OCI-LY7 (cell line): ENCODE measurements around the gene UFD1. TPM values are rescaled to one million over a fixed set of nuclear protein-coding genes. Genes with fewer than 3 reads are reported as not detected.

ENCODE experiments used
- BruUV-seq: library from RNA; stranded (reverse); fragments of 400-500 nt; replicated peaks from 2 replicates; lab custom pipeline; 2021; lab: Mats Ljungman, UMichigan
- CTCF ChIA-PET: fragments of 300-600 bp; sonication (Branson Sonifier 250); formaldehyde crosslinking; loops from one replicate; lab custom pipeline; 2022; ENCODE audit warnings: antibody characterized with exemption; ENCODE audit not compliant: unreplicated experiment; lab: Charles Lee
- POLR2A ChIA-PET: fragments of 300-600 bp; sonication (Branson Sonifier 250); formaldehyde crosslinking; loops from one replicate; lab custom pipeline; 2022; ENCODE audit warnings: antibody characterized with exemption; lab: Charles Lee
- DNase-seq: peaks from one replicate; pipeline ENCODE4 v3.0.0-alpha.2; 2015; ENCODE audit warnings: low spot score
- H2AFZ ChIP-seq: fragments of 200-600 bp; sonication (generic), shearing (Covaris generic); 2 replicates; pipeline ENCODE4 v1.6.1; 2014; ENCODE audit warnings: mild to moderate bottlenecking, antibody characterized with exemption, low read length, moderate library complexity
- H3K27ac ChIP-seq: fragments of 200-600 bp; sonication (generic); 2 replicates; pipeline ENCODE4 v1.5.1; 2014; ENCODE audit warnings: mixed run types, low read depth, mild to moderate bottlenecking, moderate library complexity, low read length, inconsistent platforms; ENCODE audit not compliant: poor library complexity, severe bottlenecking
- H3K36me3 ChIP-seq: fragments of 200-600 bp; sonication (generic); 2 replicates; pipeline ENCODE4 v1.6.1; 2014; ENCODE audit warnings: mild to moderate bottlenecking, antibody characterized with exemption, low read length, moderate library complexity, mixed read lengths; ENCODE audit not compliant: insufficient read depth
- H3K4me1 ChIP-seq: fragments of 200-600 bp; sonication (generic); 2 replicates; pipeline ENCODE4 v1.5.1; 2014; ENCODE audit warnings: mild to moderate bottlenecking, low read length; ENCODE audit not compliant: insufficient read depth, poor library complexity, severe bottlenecking
- H3K4me2 ChIP-seq: fragments of 200-600 bp; sonication (generic); 2 replicates; pipeline ENCODE4 v1.6.1; 2014; ENCODE audit warnings: mild to moderate bottlenecking, low read length
- H3K4me3 ChIP-seq: fragments of 200-600 bp; sonication (generic); 2 replicates; pipeline ENCODE4 v1.5.1; 2014; ENCODE audit warnings: mild to moderate bottlenecking, low read depth, low read length; ENCODE audit not compliant: poor library complexity, severe bottlenecking
- H3K79me2 ChIP-seq: fragments of 200-600 bp; sonication (generic); 2 replicates; pipeline ENCODE4 v1.6.1; 2016; ENCODE audit warnings: low read depth, mild to moderate bottlenecking, low read length, moderate library complexity, mixed read lengths; ENCODE audit not compliant: insufficient read depth
- H3K9me2 ChIP-seq: fragments of 200-600 bp; sonication (generic); 2 replicates; pipeline ENCODE4 v1.6.1; 2016; ENCODE audit warnings: mild to moderate bottlenecking, low read length, mixed read lengths; ENCODE audit not compliant: insufficient read depth
- H3K9me3 ChIP-seq: fragments of 200-600 bp; sonication (generic); 2 replicates; pipeline ENCODE4 v1.6.1; 2014; ENCODE audit warnings: mild to moderate bottlenecking, mixed run types, low read length, mixed read lengths
- H4K20me1 ChIP-seq: fragments of 200-600 bp; sonication (generic); 2 replicates; pipeline ENCODE4 v1.6.1; 2014; ENCODE audit warnings: mild to moderate bottlenecking, antibody characterized with exemption, low read length, moderate library complexity, mixed read lengths; ENCODE audit not compliant: insufficient read depth
- EZH2phosphoT487 ChIP-seq: fragments of 200-600 bp; sonication (generic); IDR thresholded peaks from 2 replicates; pipeline ENCODE4 v1.6.1; 2018; ENCODE audit warnings: low read depth, borderline replicate concordance, mild to moderate bottlenecking, mixed run types, antibody characterized with exemption, low read length, moderate library complexity, mixed read lengths
- intact Hi-C: fragments of 100-400 bp; cut with micrococcal nuclease; formaldehyde crosslinking; loops from one replicate; pipeline ENCODE4 v1.10.0; 2022; ENCODE audit not compliant: unreplicated experiment
- total RNA-seq, 2 experiments: library from RNA; depleted of rRNA in 1 of 2; stranded (reverse); fragments of >200 nt in 1 of 2; shearing (Covaris generic) in 1 of 2; gene quantifications; 2 replicates each; pipeline ENCODE4 v1.2.3, GENCODE V29; 2014 to 2022
- TF ChIP-seq, protein P1 (sequence below): fragments of 200-600 bp; sonication (generic); conservative IDR thresholded peaks from 2 replicates; pipeline ENCODE4 v1.5.1; 2014; ENCODE audit warnings: mild to moderate bottlenecking, antibody characterized with exemption, low read length, moderate library complexity, mixed read lengths

The UFD1 gene
- total RNA-seq, 2 experiments from 2014 or later, result 60.1 to 70.8 TPM

DNA sequence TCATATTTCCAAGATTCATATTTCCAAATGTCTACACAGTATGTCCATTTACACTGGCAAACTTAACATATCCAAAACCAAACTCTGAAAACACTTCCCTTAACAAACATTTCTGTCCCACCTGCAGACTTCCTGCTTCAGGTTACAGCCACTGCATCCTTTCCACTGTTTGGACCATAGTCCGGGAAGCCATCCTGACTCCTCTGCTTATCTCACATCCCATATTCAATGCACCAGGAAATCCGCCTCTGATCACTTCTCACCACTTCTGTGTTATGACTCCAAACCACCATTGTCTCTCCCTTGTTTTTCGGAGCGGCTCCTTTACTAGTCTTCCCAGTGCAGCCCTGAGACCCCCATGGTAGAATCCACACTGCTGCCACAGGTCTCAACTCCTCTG, 77.5 kb downstream of the UFD1 start:
- Histone ChIP-seq H4K20me1 (no peaks in the 10 kb centered on the region), H3K9me2 (no peaks in the 10 kb centered on the region), H2AFZ (no peak overlapping the region), H3K9me3 (no peaks in the 10 kb centered on the region), H3K79me2 (no peaks in the 10 kb centered on the region), H3K27ac (no peak overlapping the region), H3K4me1 (peaks cover 8% of the 10 kb centered on the region), H3K4me2 (no peak overlapping the region), H3K4me3 (no peak overlapping the region), H3K36me3 (peaks cover 89% of the 10 kb centered on the region)
- BruUV-seq, result no TSS peak
- no peak for DNase-seq
- ChIA-PET POLR2A (no interaction called here), CTCF (no interaction called here)
- intact Hi-C loops, result no loop called here
- no peak for TF ChIP-seq EZH2phosphoT487
- TF ChIP-seq, protein P1, sequence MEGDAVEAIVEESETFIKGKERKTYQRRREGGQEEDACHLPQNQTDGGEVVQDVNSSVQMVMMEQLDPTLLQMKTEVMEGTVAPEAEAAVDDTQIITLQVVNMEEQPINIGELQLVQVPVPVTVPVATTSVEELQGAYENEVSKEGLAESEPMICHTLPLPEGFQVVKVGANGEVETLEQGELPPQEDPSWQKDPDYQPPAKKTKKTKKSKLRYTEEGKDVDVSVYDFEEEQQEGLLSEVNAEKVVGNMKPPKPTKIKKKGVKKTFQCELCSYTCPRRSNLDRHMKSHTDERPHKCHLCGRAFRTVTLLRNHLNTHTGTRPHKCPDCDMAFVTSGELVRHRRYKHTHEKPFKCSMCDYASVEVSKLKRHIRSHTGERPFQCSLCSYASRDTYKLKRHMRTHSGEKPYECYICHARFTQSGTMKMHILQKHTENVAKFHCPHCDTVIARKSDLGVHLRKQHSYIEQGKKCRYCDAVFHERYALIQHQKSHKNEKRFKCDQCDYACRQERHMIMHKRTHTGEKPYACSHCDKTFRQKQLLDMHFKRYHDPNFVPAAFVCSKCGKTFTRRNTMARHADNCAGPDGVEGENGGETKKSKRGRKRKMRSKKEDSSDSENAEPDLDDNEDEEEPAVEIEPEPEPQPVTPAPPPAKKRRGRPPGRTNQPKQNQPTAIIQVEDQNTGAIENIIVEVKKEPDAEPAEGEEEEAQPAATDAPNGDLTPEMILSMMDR, result no peak

DNA sequence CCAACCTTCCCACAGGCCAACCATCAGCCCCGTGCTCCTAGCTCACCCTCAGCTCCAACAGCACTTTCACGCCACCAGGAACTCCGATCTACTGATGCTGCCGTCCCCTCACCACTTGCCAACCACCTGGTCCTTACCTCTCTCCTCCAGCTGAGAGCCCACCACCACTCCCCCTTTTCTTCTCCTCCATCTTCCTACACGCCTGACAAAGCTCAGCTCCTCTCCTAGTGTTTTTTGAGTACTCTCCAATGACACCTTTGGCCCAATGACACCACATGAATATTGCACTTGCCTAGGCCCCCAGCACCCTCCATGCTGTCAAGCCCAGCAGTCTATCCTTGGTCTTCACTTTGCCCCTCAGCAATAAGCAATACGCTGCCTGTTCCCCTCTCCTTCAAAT, 78.1 kb downstream of the UFD1 start:
- Histone ChIP-seq H3K4me2 (no peak overlapping the region), H3K9me2 (no peaks in the 10 kb centered on the region), H2AFZ (no peak overlapping the region), H3K4me1 (peaks cover 8% of the 10 kb centered on the region), H3K9me3 (no peaks in the 10 kb centered on the region), H3K79me2 (no peaks in the 10 kb centered on the region), H3K36me3 (peaks cover 88% of the 10 kb centered on the region), H3K27ac (no peak overlapping the region), H4K20me1 (no peaks in the 10 kb centered on the region), H3K4me3 (no peak overlapping the region)
- POLR2A ChIA-PET, result no interaction called here
- intact Hi-C loops, result no loop called here
- BruUV-seq, result no TSS peak
- CTCF ChIA-PET, result no interaction called here
- TF ChIP-seq, protein P1, result no peak
- no peak for TF ChIP-seq EZH2phosphoT487
- no peak for DNase-seq

Other genes with a start within 250 kb of the UFD1 start
- 0.31 and 0.44 TPM in 2 replicates for gene CLTCL1, start 187.5 kb downstream of the UFD1 start, total RNA-seq (2014; rRNA removed; shearing (Covaris generic))
- 0.99 and 1.0 TPM in 2 replicates for gene CLTCL1, start 187.5 kb downstream of the UFD1 start, total RNA-seq (2022)
- 22.4 and 31.2 TPM in 2 replicates for gene HIRA, start 47.5 kb downstream of the UFD1 start, total RNA-seq (2014; rRNA removed; shearing (Covaris generic))
- gene HIRA, start 47.5 kb downstream of the UFD1 start, total RNA-seq (2022), result 49.4 and 55.7 TPM in 2 replicates
- gene MRPL40, start 46.6 kb downstream of the UFD1 start, total RNA-seq (2014; rRNA removed; shearing (Covaris generic)), result 38.5 and 46.3 TPM in 2 replicates
- gene MRPL40, start 46.6 kb downstream of the UFD1 start, total RNA-seq (2022), result 40.0 and 45.6 TPM in 2 replicates
- 64.8 and 70.4 TPM in 2 replicates for gene C22orf39, start 31.5 kb downstream of the UFD1 start, total RNA-seq (2014; rRNA removed; shearing (Covaris generic))
- gene C22orf39, start 31.5 kb downstream of the UFD1 start, total RNA-seq (2022), result 52.1 and 56.3 TPM in 2 replicates
- 80.2 and 90.9 TPM in 2 replicates for gene CDC45, start 727 bp upstream of the UFD1 start, total RNA-seq (2014; rRNA removed; shearing (Covaris generic))
- 83.0 and 97.1 TPM in 2 replicates for gene CDC45, start 727 bp upstream of the UFD1 start, total RNA-seq (2022)
- not detected in 2 replicates for gene CLDN5, start 45.2 kb upstream of the UFD1 start, total RNA-seq (2014; rRNA removed; shearing (Covaris generic))
- not detected in 2 replicates for gene CLDN5, start 45.2 kb upstream of the UFD1 start, total RNA-seq (2022)
- gene SEPTIN5, start 235.3 kb upstream of the UFD1 start, total RNA-seq (2014; rRNA removed; shearing (Covaris generic)), result 1.2 TPM in 1 of 2 replicates, not detected in the other
- not detected in 2 replicates for gene SEPTIN5, start 235.3 kb upstream of the UFD1 start, total RNA-seq (2022)
- gene GP1BB, start 244.3 kb upstream of the UFD1 start, total RNA-seq (2014; rRNA removed; shearing (Covaris generic)), result not detected in 2 replicates
- not detected in 2 replicates for gene GP1BB, start 244.3 kb upstream of the UFD1 start, total RNA-seq (2022)